ENCODE measurements around the gene KRTAP10-4.

Gene KRTAP10-4

DNA sequence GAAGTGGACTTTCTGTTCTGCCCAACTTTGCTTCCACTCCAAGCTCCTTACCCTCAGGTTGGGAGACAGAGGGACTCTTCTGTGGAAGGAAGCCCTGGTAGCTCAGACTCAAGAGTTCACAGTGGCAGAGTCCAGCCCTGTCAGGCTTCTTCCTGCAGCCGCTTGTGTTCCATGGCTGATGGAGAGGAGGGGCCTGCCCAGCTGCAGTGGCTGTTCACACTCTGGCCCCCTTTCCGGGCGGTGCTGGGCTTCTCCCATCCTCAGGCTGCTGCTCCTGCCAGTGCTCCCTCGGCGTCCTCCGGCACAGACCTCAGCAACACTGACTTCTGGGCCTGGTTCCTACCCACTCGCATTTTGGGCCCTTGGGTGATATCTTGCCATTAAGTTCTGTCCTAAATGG is 37.6 kb upstream of the KRTAP10-4 start:
- peak; percentile 35 for DNase-seq

DNA sequence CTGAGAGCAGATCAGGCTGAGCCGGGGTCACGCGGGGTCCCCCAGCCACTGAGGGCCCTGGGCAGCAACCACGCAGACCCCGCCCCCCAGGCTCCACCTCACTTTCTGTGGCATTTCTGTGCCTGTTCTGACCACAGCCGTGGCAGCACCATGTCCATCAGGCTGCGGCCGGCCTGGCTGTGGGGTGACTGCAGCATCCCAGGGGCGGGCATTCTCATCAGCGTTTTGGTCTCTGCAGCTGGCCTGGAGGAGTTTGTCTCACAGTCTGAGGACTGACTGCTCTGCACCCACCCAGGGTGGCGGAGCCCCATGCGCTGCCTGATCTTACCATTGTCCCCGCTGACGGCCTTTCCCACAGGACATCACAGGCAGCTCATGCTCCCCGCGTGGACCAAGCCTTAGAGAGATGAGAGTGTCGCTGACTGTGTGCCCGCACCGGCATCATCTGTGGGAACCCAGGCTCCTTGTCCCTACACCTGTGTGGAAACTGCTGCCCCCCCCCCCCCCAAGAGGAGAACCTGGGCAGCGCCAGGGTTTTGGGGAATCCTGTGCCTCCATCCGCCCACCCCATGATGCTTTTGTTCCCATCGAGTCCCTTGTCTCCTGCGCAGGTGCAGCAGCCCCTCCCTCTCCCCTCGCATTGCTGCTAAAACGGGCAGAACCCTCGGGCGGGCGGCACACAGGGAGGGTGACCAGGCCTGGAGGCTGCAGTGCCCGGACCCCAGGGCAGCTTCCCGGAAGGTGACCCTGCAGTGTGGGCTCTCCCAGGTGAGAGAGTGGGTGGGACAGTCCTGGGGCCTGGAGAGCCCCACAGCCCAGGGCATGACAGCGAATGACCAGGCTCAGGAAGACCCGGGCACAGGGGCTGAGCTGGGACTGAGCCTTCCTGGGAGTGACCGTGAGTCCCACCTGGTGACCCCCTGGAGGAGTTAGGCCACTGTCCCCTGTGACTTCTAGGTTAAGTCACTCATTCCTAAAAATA is 35.3 kb upstream of the KRTAP10-4 start:
- peak; percentile 28 for DNase-seq

DNA sequence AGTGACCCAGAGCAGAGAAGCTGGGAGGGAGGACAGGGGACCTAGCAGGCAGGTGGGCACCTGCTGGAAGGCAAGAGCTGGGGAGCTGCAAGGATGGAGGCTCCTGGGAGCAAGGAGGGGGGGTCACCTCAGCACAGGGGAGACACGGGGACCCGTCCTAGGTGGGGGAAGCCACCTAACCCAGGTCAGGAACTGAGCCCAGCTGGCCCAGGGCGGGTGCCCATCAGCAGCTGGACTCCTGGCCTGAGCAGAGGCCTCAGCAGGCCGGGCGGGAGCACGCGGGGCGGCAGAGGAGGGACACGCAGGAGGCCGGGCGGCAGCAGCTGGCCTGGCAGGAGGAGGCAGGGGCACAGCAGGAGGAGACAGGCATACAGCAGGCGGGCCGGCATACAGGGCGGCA is 34.5 kb upstream of the KRTAP10-4 start:
- DNase-seq: peak; percentile 30

DNA sequence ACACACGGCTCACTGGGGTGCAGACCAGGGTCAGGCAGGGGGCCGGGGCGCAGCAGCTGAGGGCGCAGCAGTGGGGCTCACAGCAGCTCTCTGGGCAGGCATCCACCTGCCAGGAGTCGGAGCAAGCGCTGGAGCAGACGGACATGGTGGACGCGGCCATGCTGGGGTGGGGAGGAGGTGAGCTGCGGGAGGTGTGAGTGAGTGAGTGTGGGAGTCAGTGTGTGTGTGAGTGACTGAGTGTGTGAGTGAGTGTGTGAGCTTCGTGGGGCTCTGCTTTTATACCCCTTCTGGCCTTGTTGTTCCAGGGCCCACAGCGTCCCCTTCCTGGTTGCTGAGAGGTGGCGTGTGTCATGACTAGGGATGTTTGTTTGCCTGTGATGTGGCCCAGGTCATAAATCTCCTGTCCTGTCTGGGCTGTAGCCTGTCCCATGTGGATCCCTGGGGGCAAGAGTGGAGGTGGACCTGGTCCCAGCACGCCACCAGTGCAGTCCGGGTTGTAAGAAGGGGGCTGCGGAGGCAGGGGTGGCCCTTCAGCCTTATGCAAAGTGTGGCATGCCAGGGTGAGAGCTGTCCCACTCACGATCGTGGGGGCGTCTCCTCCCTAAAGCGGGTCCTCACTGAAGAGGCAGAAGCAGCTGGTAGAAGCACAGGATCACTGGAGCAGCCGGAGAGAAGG is 33.4 kb upstream of the KRTAP10-4 start, which contains the start of gene KRTAP10-1:
TSS of gene KRTAP10-1 (minus strand) at position 205 of the 676 bp plus-strand sequence. CDS start at position 160, 45 bp downstream.
- DNase-seq: peak; percentile 48

DNA sequence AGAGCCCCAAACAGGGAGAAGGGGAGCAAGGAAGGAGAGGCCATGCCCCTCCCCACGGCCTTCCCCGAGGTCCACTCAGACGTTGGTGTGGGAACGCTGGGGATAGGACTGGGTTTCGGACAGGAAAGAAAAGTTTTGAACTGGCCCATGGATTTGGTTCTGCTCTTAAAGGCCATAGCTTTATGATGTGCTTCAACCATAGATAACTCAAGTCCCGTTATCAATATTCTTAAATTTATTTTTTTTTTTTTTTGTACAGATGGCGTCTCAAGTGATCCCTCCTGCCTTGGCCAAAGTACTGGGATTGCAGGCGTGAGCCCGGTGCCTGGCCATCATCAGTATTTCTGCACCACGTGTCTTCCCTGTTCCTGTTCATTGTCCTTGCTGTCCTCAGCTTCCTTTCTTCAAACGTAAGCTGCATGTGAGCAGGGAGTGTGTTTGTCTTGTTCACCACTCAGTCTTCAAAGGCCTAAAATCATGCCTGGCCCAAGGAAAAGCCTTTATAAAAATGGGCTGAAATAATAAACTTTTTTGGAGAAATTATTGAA is 32.7 kb upstream of the KRTAP10-4 start:
- DNase-seq: no peak

DNA sequence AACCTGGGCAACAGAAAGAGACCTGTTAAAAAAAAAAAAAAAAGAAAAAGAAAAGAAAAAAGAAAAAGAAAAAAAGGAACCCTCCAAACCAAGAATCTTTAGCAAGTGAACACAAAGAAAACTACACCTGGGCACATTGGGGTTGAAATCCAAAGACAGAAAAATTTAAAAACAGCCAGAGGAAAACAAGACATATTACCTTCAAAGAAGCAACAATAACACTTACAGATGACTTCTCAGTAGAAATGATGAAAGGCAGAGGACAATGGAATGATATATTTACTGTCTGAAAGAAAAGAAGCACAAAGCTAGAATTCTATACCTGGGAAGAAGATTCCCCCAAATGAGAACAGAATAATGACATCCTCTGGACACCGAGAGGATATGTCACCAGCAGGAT is 30.8 kb upstream of the KRTAP10-4 start:
- DNase-seq: no peak

DNA sequence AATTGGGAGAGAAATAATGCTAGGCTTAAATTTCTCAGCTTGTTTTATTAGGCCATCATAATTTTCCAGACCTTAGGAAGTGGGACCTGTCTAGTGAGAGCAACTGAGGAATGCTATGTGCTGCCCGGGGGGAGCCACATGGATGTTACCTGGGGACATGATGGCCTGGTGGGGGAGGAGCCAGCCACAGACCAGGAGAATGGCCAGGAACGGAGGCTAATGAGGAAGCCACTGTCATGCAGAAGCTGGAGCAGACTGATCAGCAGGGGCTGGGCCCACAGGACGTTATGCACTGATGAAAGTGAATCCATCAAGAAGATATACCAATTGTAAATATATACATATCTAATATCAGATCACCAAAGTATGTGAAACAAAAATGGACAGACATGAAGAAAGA is 29.0 kb upstream of the KRTAP10-4 start:
- no peak for DNase-seq

DNA sequence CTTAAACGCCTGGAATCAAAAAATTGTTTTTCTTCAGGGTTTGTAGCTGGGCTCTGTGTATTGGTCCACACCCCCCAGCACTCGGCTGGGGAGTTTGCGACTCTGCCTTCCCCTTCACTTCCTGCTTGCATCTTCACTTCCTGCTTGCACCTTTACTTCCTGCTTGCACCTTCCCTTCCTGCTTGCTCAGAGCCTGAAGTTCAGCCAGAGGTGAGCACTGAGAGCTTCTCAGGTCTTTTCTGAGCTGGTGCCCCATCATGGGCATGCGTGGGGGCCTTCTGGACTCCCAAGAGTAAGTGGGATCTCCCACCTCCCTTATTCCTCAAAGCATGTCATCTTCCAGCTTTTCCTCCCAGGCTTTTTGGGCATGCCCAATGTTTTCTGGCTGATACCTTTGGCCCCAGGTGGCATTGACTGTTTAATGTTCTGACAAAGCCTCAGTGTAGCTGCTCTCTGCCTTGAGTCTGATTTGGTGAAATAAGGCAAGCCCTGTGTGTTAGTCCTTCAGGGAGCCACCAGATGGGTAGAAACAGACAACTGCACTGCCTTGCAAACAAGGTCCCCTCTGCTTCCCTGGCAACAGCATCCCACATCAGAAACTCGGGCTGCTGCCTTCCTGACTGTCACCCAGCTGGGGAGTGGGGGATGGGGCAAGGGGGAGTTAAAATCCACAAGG is 25.7 kb upstream of the KRTAP10-4 start:
- peak; percentile 74 for DNase-seq

DNA sequence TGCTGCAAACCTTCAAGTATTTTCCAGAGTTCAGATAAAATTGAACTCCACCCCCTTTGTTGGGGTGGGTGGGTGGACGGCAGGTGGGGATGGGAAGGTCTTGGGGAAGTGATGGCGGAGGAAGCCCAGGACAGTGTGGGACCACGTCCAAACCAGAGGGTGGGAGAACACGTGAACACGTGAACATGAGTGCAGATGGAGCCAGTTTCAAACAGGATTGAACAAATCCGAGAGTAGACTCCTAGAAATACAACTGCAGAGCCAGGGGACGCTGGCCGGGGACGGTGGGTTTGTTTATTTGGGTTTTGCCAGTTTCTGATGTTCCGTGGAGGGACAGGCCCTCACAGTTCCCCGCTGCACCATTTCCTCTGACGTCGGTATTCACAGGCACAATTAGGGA is 25.1 kb upstream of the KRTAP10-4 start:
- DNase-seq: peak; percentile 52

DNA sequence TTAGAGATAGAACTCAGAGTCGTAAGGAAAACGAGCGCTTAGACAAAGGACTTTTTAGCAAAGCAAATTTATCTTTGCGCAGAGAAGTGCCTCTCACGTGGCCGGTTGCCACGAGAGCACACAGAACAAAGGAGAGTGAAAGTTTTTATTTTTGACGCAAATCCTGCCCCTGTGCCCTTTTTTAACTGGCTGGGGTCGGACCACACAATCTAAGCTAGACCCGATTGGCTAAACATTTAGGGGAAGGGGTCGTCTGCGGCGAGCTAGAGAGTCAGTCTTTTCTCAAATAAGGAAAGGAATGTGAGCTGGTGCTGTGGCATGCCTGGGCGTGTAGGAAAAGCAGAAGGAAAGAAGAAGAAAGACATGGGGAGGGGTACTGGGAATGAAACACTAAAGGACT is 24.6 kb upstream of the KRTAP10-4 start:
- DNase-seq: no peak

DNA sequence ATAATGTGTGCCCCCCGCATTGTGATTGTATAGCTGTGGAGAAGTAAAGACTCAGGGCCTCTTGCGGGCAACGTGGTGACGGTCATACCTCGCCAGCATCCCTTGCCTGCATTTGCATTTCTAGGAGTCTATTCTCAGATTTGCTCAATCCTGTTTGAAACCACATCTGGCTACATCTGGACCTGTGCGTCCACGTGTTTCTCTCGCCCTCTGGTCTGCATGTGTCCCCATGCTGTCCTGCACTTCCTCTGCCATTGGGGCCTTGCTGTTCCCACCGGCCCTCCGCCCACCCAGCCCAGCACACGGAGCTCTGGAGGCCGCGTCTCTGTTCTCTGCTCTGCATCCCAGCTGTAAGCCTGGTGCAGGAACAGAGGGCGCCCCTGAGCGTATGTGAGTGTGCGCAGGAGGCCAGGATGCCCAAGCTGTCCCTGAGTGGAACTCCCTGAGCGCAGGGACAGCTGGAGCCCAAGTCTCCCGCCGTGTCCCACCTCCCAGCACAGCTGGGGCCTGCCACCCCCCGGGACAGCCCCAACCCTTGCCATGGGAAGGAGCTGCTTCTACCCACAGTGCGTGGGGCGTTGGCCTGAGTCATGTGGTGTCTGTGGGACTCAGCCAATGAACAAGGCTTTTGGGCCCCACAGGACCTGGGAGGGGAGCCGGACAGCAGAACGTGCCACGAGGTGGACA is 23.9 kb upstream of the KRTAP10-4 start:
- DNase-seq: peak; percentile 50

DNA sequence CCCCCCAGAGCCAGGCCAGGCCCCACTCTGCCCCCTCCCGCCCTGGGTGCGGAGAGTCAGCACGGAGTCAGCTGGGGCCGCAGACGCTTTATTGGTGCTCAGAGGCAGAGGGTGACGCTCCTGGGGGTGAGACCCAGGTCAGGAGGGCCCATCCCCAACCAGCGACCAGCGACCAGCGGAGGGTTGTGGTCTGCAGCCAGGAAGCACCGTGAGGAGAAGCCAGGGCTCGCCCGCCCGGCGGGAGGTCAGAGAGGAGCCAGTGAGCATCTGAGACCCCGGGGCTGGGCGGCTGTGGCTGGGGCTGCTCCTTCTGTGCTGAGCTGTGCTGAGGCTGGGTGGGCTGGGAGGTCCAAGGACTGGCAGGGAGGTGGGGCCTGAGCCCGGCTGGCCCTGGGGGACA is 23.2 kb upstream of the KRTAP10-4 start:
- DNase-seq: peak; percentile 37

DNA sequence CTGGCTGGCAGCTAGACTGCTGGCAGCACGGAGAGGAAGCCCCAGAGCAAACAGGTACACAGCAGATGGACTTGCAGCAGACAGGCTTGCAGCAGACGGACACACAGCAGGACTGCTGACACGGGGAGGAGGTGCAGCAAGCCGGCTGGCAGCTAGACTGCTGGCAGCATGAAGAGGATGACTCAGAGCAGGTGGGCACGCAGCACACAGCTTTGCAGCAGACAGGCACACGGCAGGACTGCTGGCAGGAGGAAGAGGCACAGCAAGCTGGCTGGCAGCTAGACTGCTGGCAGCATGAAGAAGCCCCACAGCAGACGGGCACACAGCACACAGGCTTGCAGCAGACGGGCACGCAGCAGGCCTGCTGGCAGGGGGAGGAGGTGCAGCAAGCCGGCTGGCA is 22.7 kb upstream of the KRTAP10-4 start:
- DNase-seq: no peak

DNA sequence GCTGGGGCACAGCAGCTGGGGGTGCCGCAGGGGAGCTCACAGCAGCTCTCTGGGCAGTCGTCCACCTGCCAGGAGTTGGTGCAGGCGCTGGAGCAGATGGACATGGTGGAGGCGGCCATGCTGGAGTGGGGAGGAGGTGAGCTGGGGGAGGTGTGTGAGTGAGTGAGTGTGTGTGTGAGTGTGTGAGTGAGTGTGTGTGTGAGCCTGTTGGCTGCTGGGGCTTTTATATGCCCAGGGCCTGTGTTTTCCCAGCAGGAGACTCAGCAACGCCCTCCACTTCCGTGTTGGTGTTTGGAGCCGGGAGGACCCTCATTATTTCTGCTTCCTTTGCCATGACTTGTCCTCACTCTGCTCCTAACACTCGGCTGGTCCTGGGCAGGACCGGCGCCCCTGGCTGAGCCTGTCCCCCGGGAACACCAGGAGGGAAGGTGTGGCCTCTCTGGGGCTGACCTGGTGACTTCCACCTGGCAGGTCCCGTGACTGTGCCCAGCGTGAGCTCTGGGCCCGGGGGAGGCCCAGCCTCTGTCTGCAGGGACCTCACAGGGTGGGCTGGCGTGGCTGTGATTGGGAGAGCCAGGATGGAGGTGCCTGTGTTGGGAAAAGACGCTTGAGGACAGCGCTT is 22.1 kb upstream of the KRTAP10-4 start, which contains the start of gene KRTAP10-2:
TSS of gene KRTAP10-2 (minus strand) at position 166 of the 622 bp plus-strand sequence. CDS start at position 119, 47 bp downstream.
- DNase-seq: peak; percentile 44

DNA sequence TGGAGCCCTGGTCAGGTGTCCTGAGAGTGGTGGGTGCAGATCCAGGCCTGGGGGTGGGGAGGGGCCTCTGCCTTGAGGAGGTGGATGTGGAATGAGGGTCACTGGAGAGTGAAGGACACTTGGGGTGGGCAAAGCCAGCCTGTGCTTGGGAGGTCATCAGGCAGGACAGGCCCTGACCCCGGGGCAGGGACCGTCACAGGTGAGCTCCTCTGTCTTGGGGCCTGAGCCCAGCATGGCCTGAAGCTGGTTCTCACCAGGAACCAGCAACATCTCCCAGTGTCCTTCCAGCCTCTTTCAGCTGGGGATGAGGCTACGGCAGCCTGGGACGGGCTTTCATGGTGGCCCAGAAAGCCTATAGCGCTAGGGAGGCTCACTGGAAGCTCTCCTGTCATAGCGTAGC is 21.4 kb upstream of the KRTAP10-4 start:
- DNase-seq: peak; percentile 41

DNA sequence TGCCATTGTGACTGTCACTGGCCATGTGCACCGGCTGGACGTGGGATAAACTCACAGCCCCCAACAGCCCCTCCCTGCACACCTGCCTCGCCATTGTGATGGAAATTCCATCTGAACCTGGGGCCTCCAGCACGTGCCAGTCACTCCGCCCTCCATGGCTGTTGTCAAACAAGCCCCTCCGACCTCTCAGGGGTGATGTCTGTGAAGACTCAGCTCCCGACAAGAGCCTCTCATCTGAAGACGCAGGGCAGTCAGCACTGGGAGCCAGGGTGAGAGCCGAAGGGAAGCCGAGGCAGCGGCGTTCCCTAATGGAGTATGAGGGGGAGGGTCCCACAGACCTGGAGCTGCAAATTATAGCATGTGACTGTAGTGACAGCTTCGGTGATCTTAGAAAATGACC is 20.8 kb upstream of the KRTAP10-4 start:
- DNase-seq: no peak

DNA sequence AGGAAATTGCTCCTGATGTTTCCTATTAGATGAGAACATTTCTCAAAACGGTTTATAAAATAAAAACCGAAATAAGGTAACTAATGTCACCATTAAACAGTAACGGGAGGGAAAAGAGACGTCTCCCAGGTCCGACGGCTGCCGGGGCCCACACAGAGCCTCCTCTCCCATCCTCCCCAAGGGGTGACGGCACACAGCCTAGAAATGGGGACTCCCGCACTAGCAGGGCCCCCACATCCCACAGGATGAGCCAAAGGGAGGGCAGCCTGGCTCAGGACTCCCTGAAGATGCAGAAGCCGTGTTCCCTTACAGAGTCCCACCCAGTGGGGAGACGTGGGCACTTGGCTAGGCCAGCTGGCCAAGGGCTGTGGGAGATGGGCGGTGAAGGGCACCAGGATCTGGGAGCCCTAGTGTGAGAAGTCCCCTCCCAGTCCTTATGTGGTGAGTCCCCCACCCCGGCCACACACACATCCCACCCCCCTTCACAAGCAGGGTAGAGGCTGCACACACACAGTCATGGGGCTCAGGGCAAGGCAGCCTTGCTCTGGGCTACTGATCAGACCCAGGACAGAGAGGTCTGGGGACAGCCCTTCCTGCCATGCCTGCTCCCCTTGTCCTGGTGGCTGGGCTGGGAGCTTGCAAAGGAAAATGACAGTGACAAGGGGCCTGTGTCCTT is 18.2 kb upstream of the KRTAP10-4 start:
- peak; percentile 33 for DNase-seq

DNA sequence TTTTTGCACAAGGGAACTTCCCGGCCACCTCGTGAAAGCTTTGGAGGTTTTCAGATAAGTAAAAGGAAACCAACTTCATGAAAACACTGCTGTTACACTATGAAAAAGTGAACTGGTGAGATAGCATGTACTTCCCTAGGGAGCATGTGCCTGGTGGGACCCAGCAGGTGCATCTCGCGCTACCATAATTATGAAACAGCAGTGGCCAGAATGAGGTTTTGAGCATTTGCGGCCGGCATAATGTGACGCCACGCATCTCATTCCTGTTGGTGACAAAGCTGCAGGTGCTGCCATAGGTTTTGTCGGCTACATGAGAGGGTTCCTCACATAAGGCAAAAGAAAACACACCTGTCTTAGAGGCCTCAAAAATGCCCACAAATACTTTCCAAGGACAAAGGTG is 16.6 kb upstream of the KRTAP10-4 start:
- peak; percentile 38 for DNase-seq

DNA sequence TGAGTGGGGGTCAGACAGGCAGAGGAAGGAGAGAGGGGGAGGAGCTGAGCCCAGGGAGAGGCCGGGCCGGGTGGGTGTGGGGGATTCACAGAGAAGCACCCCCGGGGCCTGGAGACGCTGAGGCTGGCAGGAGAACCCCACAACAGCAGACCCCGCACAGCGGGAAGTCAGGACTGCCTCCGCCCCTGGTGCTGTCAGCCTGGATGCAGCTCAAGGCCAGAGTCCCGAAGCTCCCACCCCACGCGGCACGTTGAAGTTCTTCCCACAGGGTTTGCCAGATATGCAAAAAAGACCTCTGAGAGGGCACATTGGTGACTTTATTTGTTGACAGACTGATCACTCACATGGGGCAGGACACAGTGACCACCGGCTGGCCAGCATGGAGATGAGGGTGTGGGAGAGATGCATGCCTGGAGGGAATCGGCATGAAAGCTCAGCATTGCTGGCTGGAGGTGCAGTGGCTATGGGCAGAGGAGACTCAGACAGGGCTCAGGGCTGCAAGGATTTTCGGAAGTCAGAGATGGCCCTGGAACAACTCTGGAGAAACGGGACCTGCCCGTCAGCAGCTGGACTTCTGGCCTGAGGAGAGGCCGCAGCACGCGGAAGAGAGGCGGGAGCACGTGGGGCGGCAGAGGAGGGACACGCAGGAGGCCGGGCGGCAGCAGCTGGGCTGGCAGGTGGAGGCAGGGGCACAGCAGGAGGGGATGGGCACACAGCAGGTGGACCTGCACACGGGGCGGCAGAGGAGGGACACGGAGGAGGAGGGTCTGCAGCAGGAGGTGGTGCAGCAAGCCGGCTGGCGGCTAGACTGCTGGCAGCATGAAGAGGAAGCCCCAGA is 15.8 kb upstream of the KRTAP10-4 start:
- DNase-seq: peak; percentile 37

DNA sequence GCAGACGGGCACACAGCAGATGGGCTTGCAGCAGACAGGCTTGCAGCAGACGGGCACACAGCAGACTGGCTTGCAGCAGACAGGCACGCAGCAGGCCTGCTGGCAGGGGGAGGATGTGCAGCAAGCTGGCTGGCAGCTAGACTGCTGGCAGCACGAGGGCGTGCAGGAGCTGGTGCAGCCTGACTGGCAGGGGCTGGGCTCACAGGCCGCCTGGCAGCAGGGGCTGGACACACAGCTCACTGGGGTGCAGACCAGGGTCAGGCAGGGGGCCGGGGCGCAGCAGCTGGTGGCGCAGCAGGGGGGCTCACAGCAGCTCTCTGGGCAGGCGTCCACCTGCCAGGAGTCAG is 15.2 kb upstream of the KRTAP10-4 start:
- peak; percentile 49 for DNase-seq

Measured in activated CD8-positive, alpha-beta memory T cell treated with anti-CD3 and anti-CD28 coated beads for 24 hours (primary cell).